Mesenchymal stem cell (in vitro differentiated cells and primary cell): ENCODE data around the gene ARHGAP21.

Experiments used
- DNase-seq: peaks from one replicate; pipeline ENCODE4 v3.0.0-alpha.2; 2013
- H2AFZ ChIP-seq: one replicate; pipeline ENCODE4 v1.6.1; 2013; ENCODE audit warnings: low read depth, mild to moderate bottlenecking, control low read depth, inconsistent platforms, low read length, moderate library complexity
- H2AK5ac ChIP-seq: 2 replicates; pipeline ENCODE4 v1.6.1; 2013; ENCODE audit warnings: low read length, moderate library complexity, mild to moderate bottlenecking, inconsistent platforms; ENCODE audit not compliant: severe bottlenecking
- H2BK120ac ChIP-seq: one replicate; pipeline ENCODE4 v1.6.1; 2013; ENCODE audit warnings: low read depth, mild to moderate bottlenecking, inconsistent platforms, low read length, moderate library complexity
- H2BK12ac ChIP-seq, 2 experiments: one replicate each; pipeline ENCODE4 v1.6.1; 2013; ENCODE audit warnings: inconsistent platforms in 2 of 2, low read length in 2 of 2, mild to moderate bottlenecking in 2 of 2, moderate library complexity in 2 of 2, control low read depth in 1 of 2
- H2BK15ac ChIP-seq: one replicate; pipeline ENCODE4 v1.6.1; 2013; ENCODE audit warnings: mild to moderate bottlenecking, low read depth, inconsistent platforms; ENCODE audit not compliant: poor library complexity, severe bottlenecking
- H2BK5ac ChIP-seq: 2 replicates; pipeline ENCODE4 v1.6.1; 2013; ENCODE audit warnings: low read depth, mild to moderate bottlenecking, low read length, control low read depth, inconsistent platforms; ENCODE audit not compliant: poor library complexity, severe bottlenecking
- H3K14ac ChIP-seq, 2 experiments: one replicate each; pipeline ENCODE4 v1.6.1; 2013; ENCODE audit warnings: inconsistent platforms in 2 of 2, low read length in 2 of 2, control low read depth in 1 of 2, mild to moderate bottlenecking in 1 of 2, moderate library complexity in 1 of 2
- H3K18ac ChIP-seq, 2 experiments: one replicate each; pipeline ENCODE4 v1.6.1; 2013; ENCODE audit warnings: inconsistent platforms in 2 of 2, low read length in 2 of 2, control low read depth in 1 of 2, low read depth in 1 of 2, mild to moderate bottlenecking in 1 of 2
- H3K23ac ChIP-seq, 2 experiments: one replicate each; pipeline ENCODE4 v1.6.1; 2013; ENCODE audit warnings: inconsistent platforms in 2 of 2, low read length in 2 of 2, mild to moderate bottlenecking in 2 of 2, moderate library complexity in 2 of 2, control low read depth in 1 of 2
- H3K27ac ChIP-seq: 2 replicates; pipeline ENCODE4 v1.5.1; 2013; ENCODE audit warnings: mild to moderate bottlenecking, moderate library complexity, low read length, control low read depth, inconsistent platforms; ENCODE audit not compliant: poor library complexity, severe bottlenecking
- H3K27me3 ChIP-seq, 2 experiments: 2 replicates each; pipeline versions ENCODE4 v1.6.1 to v1.7.0; 2013; ENCODE audit warnings: low read length in 2 of 2, mild to moderate bottlenecking in 2 of 2, moderate library complexity in 2 of 2, control low read depth in 1 of 2, inconsistent platforms in 1 of 2; ENCODE audit not compliant: control insufficient read depth in 1 of 2, insufficient read depth in 1 of 2
- H3K36me3 ChIP-seq, 2 experiments: 2 replicates each; pipeline versions ENCODE4 v1.6.1 to v1.7.0; 2013; ENCODE audit warnings: low read length in 2 of 2, control low read depth in 1 of 2, inconsistent platforms in 1 of 2, low read depth in 1 of 2, mild to moderate bottlenecking in 1 of 2; ENCODE audit not compliant: insufficient read depth in 2 of 2, control insufficient read depth in 1 of 2
- H3K4ac ChIP-seq, 2 experiments: one replicate each; pipeline ENCODE4 v1.6.1; 2013; ENCODE audit warnings: inconsistent platforms in 2 of 2, low read length in 2 of 2, mild to moderate bottlenecking in 2 of 2, moderate library complexity in 2 of 2, control low read depth in 1 of 2, low read depth in 1 of 2
- H3K4me1 ChIP-seq: 2 replicates; pipeline ENCODE4 v1.6.1; 2013; ENCODE audit warnings: low read depth, low read length, control low read depth; ENCODE audit not compliant: control insufficient read depth, insufficient read depth
- H3K4me2 ChIP-seq: 2 replicates; pipeline ENCODE4 v1.6.1; 2013; ENCODE audit warnings: low read length, mild to moderate bottlenecking, inconsistent platforms; ENCODE audit not compliant: poor library complexity, severe bottlenecking
- H3K4me3 ChIP-seq, 2 experiments: 2 replicates each; pipeline versions ENCODE4 v1.5.1 to v1.7.0; 2013; ENCODE audit warnings: low read length in 2 of 2, mild to moderate bottlenecking in 2 of 2, control low read depth in 1 of 2, low read depth in 1 of 2; ENCODE audit not compliant: insufficient read depth in 1 of 2
- H3K79me1 ChIP-seq: replicated peaks from 2 replicates; pipeline ENCODE4 v1.6.1; 2013; ENCODE audit warnings: mild to moderate bottlenecking, control low read depth, low read length, inconsistent platforms; ENCODE audit not compliant: poor library complexity, severe bottlenecking
- H3K9ac ChIP-seq: 2 replicates; pipeline ENCODE4 v1.7.0; 2013; ENCODE audit warnings: mild to moderate bottlenecking, low read length, moderate library complexity
- H3K9me3 ChIP-seq: 2 replicates; pipeline ENCODE4 v1.7.0; 2013; ENCODE audit warnings: mild to moderate bottlenecking, low read length; ENCODE audit not compliant: control insufficient read depth
- H4K8ac ChIP-seq: one replicate; pipeline ENCODE4 v1.6.1; 2013; ENCODE audit warnings: inconsistent platforms, mild to moderate bottlenecking, low read length, moderate library complexity
- H4K91ac ChIP-seq: one replicate; pipeline ENCODE4 v1.6.1; 2013; ENCODE audit warnings: mild to moderate bottlenecking, low read length, inconsistent platforms
- WGBS: methylation state at CpG from one replicate; pipeline ENCODE4 v1.1.7; 2013; ENCODE audit warnings: mixed read lengths; 5-methylcytosine and 5-hydroxymethylcytosine counted together

The ARHGAP21 gene

GRCh38 chr10:24643679-24644209 lies 79.9 kb downstream of the ARHGAP21 start:
- H2BK5ac ChIP-seq = no peak overlapping the region
- peak overlapping the region; percentile 49 for H3K9ac ChIP-seq
- H4K8ac ChIP-seq = no peak overlapping the region
- no peak overlapping the region for H2BK15ac ChIP-seq
- no peak overlapping the region for H2AFZ ChIP-seq
- no peak overlapping the region for H3K27ac ChIP-seq
- no peak overlapping the region for H3K4ac ChIP-seq
- no peak overlapping the region for H3K4me2 ChIP-seq
- H2BK12ac ChIP-seq = no peak overlapping the region
- H3K79me1 ChIP-seq = peaks cover 19% of the 10 kb centered on the region
- DNase-seq = peak; percentile 30
- H3K27me3 ChIP-seq = no peaks in the 10 kb centered on the region
- peaks cover 0 to 11% of the 10 kb centered on the region in 2 experiments for H3K36me3 ChIP-seq
- no peak overlapping the region for H2AK5ac ChIP-seq
- no peak overlapping the region for H3K18ac ChIP-seq
- no peak overlapping the region for H3K23ac ChIP-seq
- H3K4me3 ChIP-seq = no peak overlapping the region
- 79% methylated on average over 6 of the region's 6 CpGs for WGBS
- H3K9me3 ChIP-seq = no peaks in the 10 kb centered on the region
- H4K91ac ChIP-seq = no peak overlapping the region
- no peaks in the 10 kb centered on the region for H3K4me1 ChIP-seq
- no peak overlapping the region for H3K14ac ChIP-seq
- H2BK120ac ChIP-seq = no peak overlapping the region

DNA sequence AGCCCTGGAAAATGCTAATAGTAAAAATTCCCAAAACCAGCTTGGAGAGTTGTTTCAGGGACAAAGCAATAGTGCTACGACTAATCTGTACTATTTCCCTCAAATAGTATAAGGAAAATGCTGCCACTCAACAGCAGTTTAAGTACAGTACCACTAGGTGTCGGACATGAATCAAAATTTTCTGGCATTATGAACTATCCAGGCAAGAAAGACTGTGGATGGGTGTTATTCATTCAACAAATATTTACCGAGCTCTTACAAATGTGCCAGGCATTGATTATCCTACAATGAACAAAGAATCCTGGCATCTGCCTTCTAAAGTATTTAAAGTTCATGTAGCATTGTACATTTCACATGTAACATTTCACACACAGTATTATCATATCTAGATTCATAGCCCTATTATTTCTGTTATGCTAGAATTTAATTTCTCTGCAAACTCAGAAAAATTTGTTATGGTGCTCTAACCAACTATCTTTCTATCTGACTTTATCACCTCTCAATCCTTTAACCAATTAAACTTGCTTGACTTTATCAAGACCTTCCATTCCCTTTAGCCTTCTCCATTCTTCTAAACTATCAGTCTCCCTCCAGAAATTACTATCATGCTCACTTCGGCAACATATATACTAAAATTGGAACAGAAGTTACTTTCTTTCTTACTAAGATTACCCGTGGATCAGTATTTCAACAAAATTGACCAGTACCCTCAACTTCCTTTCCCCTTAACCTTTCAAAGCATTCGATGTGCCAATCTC lies 80.6 kb downstream of the ARHGAP21 start:
- Histone ChIP-seq H3K79me1 (peaks cover 16% of the 10 kb centered on the region), H2AFZ (no peak overlapping the region), H2BK12ac (no peak overlapping the region), H4K91ac (no peak overlapping the region), H3K4ac (no peak overlapping the region), H2BK120ac (no peak overlapping the region), H3K27me3 (no peaks in the 10 kb centered on the region), H3K4me3 (no peak overlapping the region), H3K9ac (peak overlapping the region; percentile 49), H3K36me3 (peaks cover 0 to 11% of the 10 kb centered on the region in 2 experiments), H3K27ac (no peak overlapping the region), H2BK15ac (no peak overlapping the region), H3K23ac (no peak overlapping the region), H3K4me1 (no peaks in the 10 kb centered on the region), H3K18ac (no peak overlapping the region), H3K9me3 (no peaks in the 10 kb centered on the region), H2BK5ac (no peak overlapping the region), H3K14ac (no peak overlapping the region), H4K8ac (no peak overlapping the region), H2AK5ac (no peak overlapping the region), H3K4me2 (no peak overlapping the region)
- 93% methylated on average over 3 of the region's 6 CpGs for WGBS
- peak; percentile 76 for DNase-seq

DNA sequence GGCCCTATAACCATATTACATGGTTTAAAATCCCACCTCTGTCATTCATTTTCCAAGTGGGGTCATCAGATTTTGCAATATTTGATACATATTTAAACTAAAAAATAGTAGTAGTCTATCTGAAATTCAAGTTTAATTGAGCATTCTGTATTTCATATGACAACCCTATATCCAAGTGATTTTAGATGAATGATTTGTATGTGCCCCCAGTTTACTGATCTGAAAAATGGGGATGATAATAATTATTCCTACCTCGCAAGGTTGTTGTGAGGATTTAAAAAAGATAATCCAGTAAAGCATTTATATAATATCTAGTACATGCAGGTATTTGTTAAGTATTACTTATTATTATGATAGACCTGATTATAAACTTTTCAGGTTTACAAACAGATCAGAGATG lies 84.6 kb downstream of the ARHGAP21 start:
- Histone ChIP-seq H3K27ac (no peak overlapping the region), H3K36me3 (peaks cover 0 to 18% of the 10 kb centered on the region in 2 experiments), H3K4ac (no peak overlapping the region), H2BK15ac (no peak overlapping the region), H3K9me3 (no peaks in the 10 kb centered on the region), H3K14ac (no peak overlapping the region), H3K18ac (no peak overlapping the region), H2BK5ac (no peak overlapping the region), H3K4me1 (no peaks in the 10 kb centered on the region), H3K4me3 (no peak overlapping the region), H3K27me3 (no peaks in the 10 kb centered on the region), H2AFZ (no peak overlapping the region), H4K8ac (no peak overlapping the region), H3K4me2 (no peak overlapping the region), H4K91ac (no peak overlapping the region), H2AK5ac (no peak overlapping the region), H2BK12ac (no peak overlapping the region), H2BK120ac (no peak overlapping the region), H3K79me1 (peaks cover 9% of the 10 kb centered on the region), H3K9ac (no peak overlapping the region), H3K23ac (no peak overlapping the region)
- no CpG with 5 or more reads among the region's 1 CpG for WGBS
- DNase-seq = no peak

DNA sequence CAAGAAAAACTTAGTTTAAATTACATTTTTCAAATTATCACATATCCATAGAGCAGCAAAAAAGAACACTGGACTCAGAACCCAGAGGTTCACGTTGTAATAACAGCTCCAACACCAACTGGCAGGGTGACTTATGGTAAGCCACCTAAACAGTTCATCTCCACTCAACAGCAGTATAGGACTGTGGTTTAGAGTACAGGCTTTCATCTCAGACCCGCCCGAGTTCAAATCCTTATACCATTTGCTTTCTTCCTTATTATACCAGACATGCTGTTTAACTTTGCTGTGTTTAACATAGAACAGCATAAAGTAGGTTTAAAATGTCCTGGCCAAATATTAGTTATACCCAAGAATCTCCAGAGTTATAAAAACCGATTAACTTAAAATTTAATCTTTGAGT lies 97.9 kb downstream of the ARHGAP21 start:
- Histone ChIP-seq H3K4me2 (no peak overlapping the region), H3K23ac (peak overlapping the region in 1 of 2 experiments; percentile 79), H2BK15ac (no peak overlapping the region), H4K91ac (no peak overlapping the region), H2BK5ac (no peak overlapping the region), H3K4ac (no peak overlapping the region), H3K14ac (no peak overlapping the region), H3K79me1 (peaks cover 13% of the 10 kb centered on the region), H3K4me3 (no peak overlapping the region), H2AFZ (no peak overlapping the region), H3K27ac (no peak overlapping the region), H3K4me1 (no peaks in the 10 kb centered on the region), H2AK5ac (no peak overlapping the region), H2BK120ac (no peak overlapping the region), H3K27me3 (no peaks in the 10 kb centered on the region), H4K8ac (no peak overlapping the region), H3K9me3 (no peaks in the 10 kb centered on the region), H3K9ac (no peak overlapping the region), H2BK12ac (no peak overlapping the region), H3K18ac (no peak overlapping the region), H3K36me3 (peaks cover 2 to 42% of the 10 kb centered on the region in 2 experiments)
- 100% methylated on average over 2 of the region's 4 CpGs for WGBS
- DNase-seq = no peak
